H9 (cell line): ENCODE results near the gene USP9Y. TPM values are rescaled to one million over a fixed set of nuclear protein-coding genes. Genes with fewer than 3 reads are reported as not detected.

Source experiments
- DNase-seq: peaks from one replicate; pipeline ENCODE4 v3.0.0-alpha.2; 2017
- H2AFZ ChIP-seq: one replicate; pipeline ENCODE4 v1.6.1; 2013; ENCODE audit warnings: mild to moderate bottlenecking, low read length, control low read depth, moderate library complexity
- H2AK5ac ChIP-seq: 2 replicates; pipeline ENCODE4 v1.6.1; 2013; ENCODE audit warnings: low read length, control low read depth, mixed read lengths; ENCODE audit not compliant: insufficient read length
- H2BK120ac ChIP-seq: one replicate; pipeline ENCODE4 v1.6.1; 2013; ENCODE audit warnings: low read depth, mild to moderate bottlenecking, low read length, control low read depth, inconsistent platforms; ENCODE audit not compliant: poor library complexity, severe bottlenecking
- H2BK12ac ChIP-seq: 2 replicates; pipeline ENCODE4 v1.6.1; 2013; ENCODE audit warnings: low read length, control low read depth, mixed read lengths, low read depth; ENCODE audit not compliant: insufficient read length
- H2BK15ac ChIP-seq: 2 replicates; pipeline ENCODE4 v1.6.1; 2013; ENCODE audit warnings: low read depth, low read length, control low read depth
- H2BK20ac ChIP-seq: one replicate; pipeline ENCODE4 v1.6.1; 2013; ENCODE audit warnings: low read depth, mild to moderate bottlenecking, low read length, control low read depth, inconsistent platforms; ENCODE audit not compliant: poor library complexity, severe bottlenecking
- H2BK5ac ChIP-seq: 2 replicates; pipeline ENCODE4 v1.6.1; 2013; ENCODE audit warnings: low read length, control low read depth, mixed read lengths; ENCODE audit not compliant: insufficient read length
- H3K14ac ChIP-seq: 2 replicates; pipeline ENCODE4 v1.6.1; 2013; ENCODE audit warnings: low read length, control low read depth; ENCODE audit not compliant: insufficient read depth
- H3K18ac ChIP-seq: 2 replicates; pipeline ENCODE4 v1.6.1; 2013; ENCODE audit warnings: low read depth, mild to moderate bottlenecking, mixed read lengths, low read length, control low read depth; ENCODE audit not compliant: insufficient read length
- H3K23ac ChIP-seq: 2 replicates; pipeline ENCODE4 v1.6.1; 2013; ENCODE audit warnings: low read length, control low read depth, mixed read lengths, low read depth; ENCODE audit not compliant: insufficient read length
- H3K23me2 ChIP-seq: 2 replicates; pipeline ENCODE4 v1.6.1; 2013; ENCODE audit warnings: low read depth, mild to moderate bottlenecking, mixed read lengths, low read length, control low read depth; ENCODE audit not compliant: insufficient read length, poor library complexity, severe bottlenecking
- H3K27ac ChIP-seq: 2 replicates; pipeline ENCODE4 v1.5.1; 2013; ENCODE audit warnings: low read length, control low read depth, mixed read lengths, low read depth; ENCODE audit not compliant: insufficient read length
- H3K27me3 ChIP-seq: 2 replicates; pipeline ENCODE4 v1.6.1; 2013; ENCODE audit warnings: low read length, control low read depth, inconsistent platforms; ENCODE audit not compliant: insufficient read depth
- H3K4ac ChIP-seq: 2 replicates; pipeline ENCODE4 v1.6.1; 2013; ENCODE audit warnings: low read depth, mild to moderate bottlenecking, control low read depth, inconsistent platforms, low read length, moderate library complexity
- H3K4me1 ChIP-seq: 2 replicates; pipeline ENCODE4 v1.6.1; 2013; ENCODE audit warnings: low read length, control low read depth, inconsistent platforms; ENCODE audit not compliant: insufficient read depth
- H3K4me2 ChIP-seq: 2 replicates; pipeline ENCODE4 v1.6.1; 2013; ENCODE audit warnings: low read length, control low read depth, mixed read lengths; ENCODE audit not compliant: insufficient read length, insufficient read depth
- H3K56ac ChIP-seq: 2 replicates; pipeline ENCODE4 v1.6.1; 2013; ENCODE audit warnings: low read depth, mild to moderate bottlenecking, mixed read lengths, low read length, control low read depth; ENCODE audit not compliant: insufficient read length
- H3K79me1 ChIP-seq: 2 replicates; pipeline ENCODE4 v1.6.1; 2013; ENCODE audit warnings: low read depth, mild to moderate bottlenecking, moderate library complexity, low read length, control low read depth, inconsistent platforms; ENCODE audit not compliant: insufficient read depth, poor library complexity, severe bottlenecking
- H3K79me2 ChIP-seq: 2 replicates; pipeline ENCODE4 v1.6.1; 2013; ENCODE audit warnings: low read length, control low read depth, inconsistent platforms; ENCODE audit not compliant: insufficient read depth
- H3K9ac ChIP-seq: 2 replicates; pipeline ENCODE4 v1.6.1; 2013; ENCODE audit warnings: low read length, control low read depth, mixed read lengths; ENCODE audit not compliant: insufficient read length; ENCODE audit errors: extremely low read depth
- H3K9me3 ChIP-seq: one replicate; pipeline ENCODE4 v1.6.1; 2013; ENCODE audit warnings: low read depth, low read length, inconsistent platforms; ENCODE audit not compliant: control insufficient read depth
- H3T11ph ChIP-seq: one replicate; pipeline ENCODE4 v1.6.1; 2013; ENCODE audit warnings: mild to moderate bottlenecking, low read length, control low read depth, inconsistent platforms
- H4K20me1 ChIP-seq: one replicate; pipeline ENCODE4 v1.6.1; 2013; ENCODE audit not compliant: control insufficient read depth, insufficient read length, insufficient read depth
- H4K5ac ChIP-seq: 2 replicates; pipeline ENCODE4 v1.6.1; 2013; ENCODE audit warnings: low read depth, mild to moderate bottlenecking, mixed read lengths, low read length, control low read depth; ENCODE audit not compliant: insufficient read length
- H4K8ac ChIP-seq: replicated peaks from 2 replicates; pipeline ENCODE4 v1.6.1; 2013; ENCODE audit warnings: low read length, control low read depth, mixed read lengths, low read depth; ENCODE audit not compliant: insufficient read length
- H4K91ac ChIP-seq: 2 replicates; pipeline ENCODE4 v1.6.1; 2013; ENCODE audit warnings: low read depth, mild to moderate bottlenecking, moderate library complexity, mixed read lengths, low read length, control low read depth; ENCODE audit not compliant: insufficient read length
- H3K27ac Mint-ChIP-seq, 3 experiments: 2 replicates in 2 of 3; 3 replicates in 1 of 3; pipeline ENCODE4 v1.8.0; 2020 to 2021; ENCODE audit warnings: mixed read lengths in 3 of 3, mild to moderate bottlenecking in 1 of 3, moderate library complexity in 1 of 3
- H3K27me3 Mint-ChIP-seq: 2 replicates; pipeline ENCODE4 v1.8.0; 2021; ENCODE audit warnings: low read depth, mild to moderate bottlenecking, moderate library complexity, mixed read lengths
- H3K36me3 Mint-ChIP-seq, 3 experiments: 2 replicates in 2 of 3; 3 replicates in 1 of 3; pipeline ENCODE4 v1.8.0; 2020 to 2021; ENCODE audit warnings: low read depth in 3 of 3, mixed read lengths in 3 of 3; ENCODE audit not compliant: insufficient read depth in 1 of 3
- H3K4me1 Mint-ChIP-seq, 2 experiments: 2 replicates each; pipeline ENCODE4 v1.8.0; 2020; ENCODE audit warnings: mixed read lengths in 2 of 2
- H3K4me3 Mint-ChIP-seq, 2 experiments: 2 replicates in 1 of 2; 3 replicates in 1 of 2; pipeline ENCODE4 v1.8.0; 2020 to 2021; ENCODE audit warnings: mild to moderate bottlenecking in 2 of 2, mixed read lengths in 2 of 2, moderate library complexity in 1 of 2
- H3K9me3 Mint-ChIP-seq, 2 experiments: 2 replicates in 1 of 2; 3 replicates in 1 of 2; pipeline ENCODE4 v1.8.0; 2020; ENCODE audit warnings: mild to moderate bottlenecking in 2 of 2, mixed read lengths in 2 of 2, moderate library complexity in 1 of 2
- CTCF ChIP-seq: fragments of 200-600 bp; sonication (generic); conservative IDR thresholded peaks from 3 replicates; pipeline ENCODE4 v1.8.0; 2021; ENCODE audit warnings: antibody characterized with exemption, mild to moderate bottlenecking
- WGBS: extraction: QIAGEN DNeasy Blood & Tissue Kit; methylation state at CpG from one replicate; pipeline ENCODE4 v1.1.7; 2013; ENCODE audit warnings: missing lambda C conversion rate, low lambda C conversion rate, mixed read lengths; ENCODE audit not compliant: insufficient read length; ENCODE audit errors: extremely low coverage; 5-methylcytosine and 5-hydroxymethylcytosine counted together
- long read RNA-seq: library from polyadenylated mRNA; unstranded; transcript quantifications from one replicate; pipeline ENCODE4 v2.0.0, GENCODE V29; 2020
- total RNA-seq: library from RNA; stranded (reverse); gene quantifications from 2 replicates; pipeline ENCODE4 v1.2.1, GENCODE V29; 2021

The USP9Y gene, protein sequence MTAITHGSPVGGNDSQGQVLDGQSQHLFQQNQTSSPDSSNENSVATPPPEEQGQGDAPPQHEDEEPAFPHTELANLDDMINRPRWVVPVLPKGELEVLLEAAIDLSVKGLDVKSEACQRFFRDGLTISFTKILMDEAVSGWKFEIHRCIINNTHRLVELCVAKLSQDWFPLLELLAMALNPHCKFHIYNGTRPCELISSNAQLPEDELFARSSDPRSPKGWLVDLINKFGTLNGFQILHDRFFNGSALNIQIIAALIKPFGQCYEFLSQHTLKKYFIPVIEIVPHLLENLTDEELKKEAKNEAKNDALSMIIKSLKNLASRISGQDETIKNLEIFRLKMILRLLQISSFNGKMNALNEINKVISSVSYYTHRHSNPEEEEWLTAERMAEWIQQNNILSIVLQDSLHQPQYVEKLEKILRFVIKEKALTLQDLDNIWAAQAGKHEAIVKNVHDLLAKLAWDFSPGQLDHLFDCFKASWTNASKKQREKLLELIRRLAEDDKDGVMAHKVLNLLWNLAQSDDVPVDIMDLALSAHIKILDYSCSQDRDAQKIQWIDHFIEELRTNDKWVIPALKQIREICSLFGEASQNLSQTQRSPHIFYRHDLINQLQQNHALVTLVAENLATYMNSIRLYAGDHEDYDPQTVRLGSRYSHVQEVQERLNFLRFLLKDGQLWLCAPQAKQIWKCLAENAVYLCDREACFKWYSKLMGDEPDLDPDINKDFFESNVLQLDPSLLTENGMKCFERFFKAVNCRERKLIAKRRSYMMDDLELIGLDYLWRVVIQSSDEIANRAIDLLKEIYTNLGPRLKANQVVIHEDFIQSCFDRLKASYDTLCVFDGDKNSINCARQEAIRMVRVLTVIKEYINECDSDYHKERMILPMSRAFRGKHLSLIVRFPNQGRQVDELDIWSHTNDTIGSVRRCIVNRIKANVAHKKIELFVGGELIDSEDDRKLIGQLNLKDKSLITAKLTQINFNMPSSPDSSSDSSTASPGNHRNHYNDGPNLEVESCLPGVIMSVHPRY (N-terminal part only)
- not detected in 2 replicates for total RNA-seq
- long read RNA-seq = 0 reads

DNA sequence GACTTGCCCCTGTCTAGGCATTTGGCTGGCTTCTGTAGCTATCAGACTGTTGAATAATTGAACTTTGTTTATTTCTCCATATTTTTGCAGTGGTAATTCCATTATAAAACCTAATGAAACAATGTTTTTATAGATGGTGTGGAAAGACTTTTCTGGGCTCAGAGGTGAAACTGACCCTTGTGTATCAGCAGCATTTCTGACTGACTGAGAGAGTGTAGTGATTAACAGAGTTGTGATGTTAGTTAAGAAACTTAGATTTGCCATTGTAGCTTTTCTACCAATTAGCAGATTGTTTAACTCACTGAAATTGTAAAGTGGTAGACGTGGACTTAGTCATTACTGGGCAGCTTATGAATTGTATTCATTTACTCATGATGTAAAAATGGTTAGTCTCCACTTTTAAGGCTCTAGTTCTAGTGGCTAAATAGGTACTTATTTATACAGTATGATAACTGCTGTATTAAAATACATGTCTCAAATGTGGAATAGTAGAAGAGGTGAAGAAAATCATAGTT lies at the start of gene USP9Y:
Gene USP9Y (plus strand): TSS at position 51 of the 515 bp plus-strand sequence. CDS start 8,217 bp downstream, outside the sequence.
- no peak for DNase-seq
- Histone ChIP-seq H3K79me2 (no peaks in the 10 kb centered on the region), H3K56ac (no peak within 1 kb of the TSS), H4K5ac (no peak within 1 kb of the TSS), H3K4me1 (no peaks in the 10 kb centered on the region), H3K23ac (no peak within 1 kb of the TSS), H2BK120ac (no peak within 1 kb of the TSS), H2AK5ac (no peak within 1 kb of the TSS), H3K27ac (no peak within 1 kb of the TSS), H4K91ac (no peak within 1 kb of the TSS), H3K27me3 (no peaks in the 10 kb centered on the region), H3T11ph (no peak within 1 kb of the TSS), H3K9ac (no peak within 1 kb of the TSS), H2BK15ac (no peak within 1 kb of the TSS), H4K20me1 (no peaks in the 10 kb centered on the region), H4K8ac (no peak within 1 kb of the TSS), H3K23me2 (no peaks in the 10 kb centered on the region), H3K9me3 (no peaks in the 10 kb centered on the region), H3K4ac (no peak within 1 kb of the TSS), H2BK5ac (no peak within 1 kb of the TSS), H3K4me2 (no peak within 1 kb of the TSS), H3K79me1 (no peaks in the 10 kb centered on the region), H3K14ac (no peak within 1 kb of the TSS), H3K18ac (no peak within 1 kb of the TSS), H2BK12ac (no peak within 1 kb of the TSS), H2AFZ (no peak within 1 kb of the TSS), H2BK20ac (no peak within 1 kb of the TSS)
- TF ChIP-seq CTCF = no peak
- no CpG with 5 or more reads among the region's 1 CpG for WGBS
- no peaks in the 10 kb centered on the region for H3K9me3 Mint-ChIP-seq
- H3K27ac Mint-ChIP-seq = no peak within 1 kb of the TSS
- H3K4me1 Mint-ChIP-seq = no peaks in the 10 kb centered on the region
- no peaks in the 10 kb centered on the region for H3K36me3 Mint-ChIP-seq
- no peak within 1 kb of the TSS for H3K4me3 Mint-ChIP-seq
- no peaks in the 10 kb centered on the region for H3K27me3 Mint-ChIP-seq
